Kidney epithelial cell (primary cell): ENCODE data around the gene MAN2A1. TPM values are rescaled to one million over a fixed set of nuclear protein-coding genes. Genes with fewer than 3 reads are reported as not detected.

ENCODE experiments used
- DNase-seq: peaks from one replicate; pipeline ENCODE4 v3.0.0-alpha.2; 2010; ENCODE audit warnings: low read depth
- H3K27me3 ChIP-seq: 2 replicates; pipeline ENCODE4 v1.6.0; 2011; ENCODE audit warnings: low read length; ENCODE audit not compliant: control insufficient read depth, insufficient read depth
- H3K36me3 ChIP-seq: 2 replicates; pipeline ENCODE4 v1.5.1; 2011; ENCODE audit warnings: low read length; ENCODE audit not compliant: control insufficient read depth, insufficient read depth
- H3K4me3 ChIP-seq: 2 replicates; pipeline ENCODE4 v1.5.1; 2011; ENCODE audit warnings: low read depth, mild to moderate bottlenecking, control low read depth, low read length
- CTCF ChIP-seq: IDR thresholded peaks from 2 replicates; pipeline ENCODE4 v1.5.1; 2011; ENCODE audit warnings: mild to moderate bottlenecking, moderate library complexity, low read length, control low read depth, inconsistent platforms; ENCODE audit not compliant: insufficient read depth, poor library complexity, severe bottlenecking
- total RNA-seq: library from RNA; depleted of rRNA; stranded (reverse); fragments of >200 nt; gene quantifications from 2 replicates; pipeline ENCODE4 v1.2.3, GENCODE V29; 2015

Gene MAN2A1
- total RNA-seq, 1 donor from 2014 or later = 53.1 TPM

GRCh38 chr5:109769597-109770291 is 80.0 kb downstream of the MAN2A1 start:
- DNase-seq = no peak
- no peaks in the 10 kb centered on the region for H3K27me3 ChIP-seq
- H3K36me3 ChIP-seq = no peaks in the 10 kb centered on the region
- no peak for TF ChIP-seq CTCF
- no peak overlapping the region for H3K4me3 ChIP-seq

GRCh38 chr5:109775130-109775529 is 85.4 kb downstream of the MAN2A1 start:
- no peak for DNase-seq
- H3K4me3 ChIP-seq = no peak overlapping the region
- no peaks in the 10 kb centered on the region for H3K27me3 ChIP-seq
- no peak for TF ChIP-seq CTCF
- no peaks in the 10 kb centered on the region for H3K36me3 ChIP-seq

GRCh38 chr5:109779036-109779735 is 89.5 kb downstream of the MAN2A1 start:
- H3K27me3 ChIP-seq = no peaks in the 10 kb centered on the region
- TF ChIP-seq CTCF = no peak
- DNase-seq = no peak
- H3K4me3 ChIP-seq = no peak overlapping the region
- H3K36me3 ChIP-seq = no peaks in the 10 kb centered on the region

GRCh38 chr5:109784687-109785086 is 95.0 kb downstream of the MAN2A1 start:
- no peak for TF ChIP-seq CTCF
- Histone ChIP-seq H3K27me3 (no peaks in the 10 kb centered on the region), H3K36me3 (no peaks in the 10 kb centered on the region), H3K4me3 (no peak overlapping the region)
- no peak for DNase-seq

- Histone ChIP-seq H3K4me3 (no peak overlapping the region), H3K36me3 (no peaks in the 10 kb centered on the region), H3K27me3 (no peaks in the 10 kb centered on the region)
- DNase-seq = no peak
- TF ChIP-seq CTCF = no peak
These were observed 96.6 kb downstream of the MAN2A1 start for GRCh38 chr5:109786206-109786855.
